ENCODE measurements around the gene SLC8B1.
A peak's percentile ranks its signal among the peaks of the same experiment; 100 is the strongest.

Gene SLC8B1

DNA sequence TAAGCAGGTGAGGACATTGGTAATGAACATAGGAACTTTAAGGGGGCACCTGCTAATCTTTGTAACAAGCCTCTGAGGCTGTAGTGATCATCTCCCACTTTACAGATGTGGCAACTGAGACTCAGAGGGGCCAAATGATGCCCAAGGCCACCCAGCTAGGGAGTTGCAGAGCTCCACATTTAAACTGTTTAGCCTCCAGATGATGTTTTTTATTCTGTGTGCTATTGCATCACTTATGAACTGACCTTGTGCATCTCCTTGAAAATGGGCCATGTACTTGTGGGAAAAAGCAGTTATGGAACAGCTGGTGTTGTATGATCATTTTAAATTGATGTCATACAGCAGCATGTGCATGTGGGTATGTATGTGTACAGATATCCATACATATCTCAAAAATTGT lies 72.2 kb downstream of the SLC8B1 start:
- no peak overlapping the region for H3K27ac ChIP-seq
- TF ChIP-seq FOXP2 (optimal IDR thresholded peaks at IDR 0.05; ENCODE audit: control extremely low read depth, extremely low read length, insufficient read depth) (no peak), POLR2AphosphoS5 (IDR thresholded peaks at IDR 0.05; ENCODE audit: borderline replicate concordance, low read depth, low read length) (no peak), EZH2 (IDR thresholded peaks at IDR 0.05) (no peak)
- DNase-seq (ENCODE audit: low read depth, low spot score) = no peak
- H3K9me3 ChIP-seq (ENCODE audit: low read depth, low read length) = no peaks in the 10 kb centered on the region
- no peak overlapping the region for H3K9ac ChIP-seq (ENCODE audit: insufficient read length)
- H3K36me3 ChIP-seq (ENCODE audit: insufficient read depth, low read length) = no peaks in the 10 kb centered on the region
- no peak overlapping the region for H3K4me3 ChIP-seq

- no peaks in the 10 kb centered on the region for H3K36me3 ChIP-seq (ENCODE audit: insufficient read depth, low read length)
These were observed 73.0 kb downstream of the SLC8B1 start for GRCh38 chr12:113261847-113262470.

DNA sequence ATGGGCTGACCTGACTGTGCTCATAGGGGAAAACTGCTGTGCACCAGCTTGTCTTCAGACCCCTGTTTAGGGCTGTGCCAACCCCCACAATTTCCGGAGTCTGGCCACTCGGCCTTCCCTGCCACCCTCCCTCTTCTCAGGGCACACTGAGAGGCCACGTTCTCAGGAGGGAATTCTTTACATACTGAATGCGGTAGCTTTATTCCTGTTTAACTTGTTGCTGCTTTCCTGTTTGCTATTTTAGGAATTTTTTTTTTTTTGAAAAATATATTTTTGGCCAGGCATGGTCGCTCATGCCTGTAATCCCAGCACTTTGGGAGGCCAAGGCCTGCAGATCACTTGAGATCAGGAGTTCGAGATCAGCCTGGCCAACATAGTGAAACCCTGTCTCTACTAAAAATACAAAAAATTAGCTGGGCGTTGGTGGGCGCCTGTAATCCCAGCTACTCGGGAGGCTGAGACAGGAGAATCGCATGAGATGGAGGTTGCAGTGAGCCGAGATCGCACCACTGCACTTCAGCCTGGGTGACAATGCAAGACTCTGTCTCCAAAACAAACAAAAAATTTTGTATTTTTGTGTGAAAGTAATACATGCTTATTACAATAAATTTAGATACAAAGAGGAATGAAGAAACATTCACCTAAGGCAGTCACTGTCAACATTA lies 74.1 kb downstream of the SLC8B1 start:
- Histone ChIP-seq H3K27ac (no peak overlapping the region), H3K9ac (ENCODE audit: insufficient read length) (no peak overlapping the region), H3K4me3 (no peak overlapping the region), H3K36me3 (ENCODE audit: insufficient read depth, low read length) (no peaks in the 10 kb centered on the region), H3K9me3 (ENCODE audit: low read depth, low read length) (no peaks in the 10 kb centered on the region)
- DNase-seq (ENCODE audit: low read depth, low spot score) = no peak
- no peak for TF ChIP-seq POLR2AphosphoS5 (IDR thresholded peaks at IDR 0.05; ENCODE audit: borderline replicate concordance, low read depth, low read length)
- TF ChIP-seq FOXP2 (optimal IDR thresholded peaks at IDR 0.05; ENCODE audit: control extremely low read depth, extremely low read length, insufficient read depth) = no peak
- no peak for TF ChIP-seq EZH2 (IDR thresholded peaks at IDR 0.05)

More at GRCh38 chr12:113261847-113262470, 73.0 kb downstream of the SLC8B1 start:
- Histone ChIP-seq H3K4me3 (no peak overlapping the region), H3K27ac (no peak overlapping the region), H3K9ac (ENCODE audit: insufficient read length) (peak overlapping the region; percentile 37), H3K9me3 (ENCODE audit: low read depth, low read length) (no peaks in the 10 kb centered on the region)
- DNase-seq (ENCODE audit: low read depth, low spot score) = no peak
- TF ChIP-seq EZH2 (IDR thresholded peaks at IDR 0.05) (no peak), POLR2AphosphoS5 (IDR thresholded peaks at IDR 0.05; ENCODE audit: borderline replicate concordance, low read depth, low read length) (no peak), FOXP2 (optimal IDR thresholded peaks at IDR 0.05; ENCODE audit: control extremely low read depth, extremely low read length, insufficient read depth) (no peak)

GRCh38 chr12:113260127-113260526 lies 74.8 kb downstream of the SLC8B1 start:
- TF ChIP-seq FOXP2 (optimal IDR thresholded peaks at IDR 0.05; ENCODE audit: control extremely low read depth, extremely low read length, insufficient read depth) (no peak), EZH2 (IDR thresholded peaks at IDR 0.05) (no peak), POLR2AphosphoS5 (IDR thresholded peaks at IDR 0.05; ENCODE audit: borderline replicate concordance, low read depth, low read length) (no peak)

DNA sequence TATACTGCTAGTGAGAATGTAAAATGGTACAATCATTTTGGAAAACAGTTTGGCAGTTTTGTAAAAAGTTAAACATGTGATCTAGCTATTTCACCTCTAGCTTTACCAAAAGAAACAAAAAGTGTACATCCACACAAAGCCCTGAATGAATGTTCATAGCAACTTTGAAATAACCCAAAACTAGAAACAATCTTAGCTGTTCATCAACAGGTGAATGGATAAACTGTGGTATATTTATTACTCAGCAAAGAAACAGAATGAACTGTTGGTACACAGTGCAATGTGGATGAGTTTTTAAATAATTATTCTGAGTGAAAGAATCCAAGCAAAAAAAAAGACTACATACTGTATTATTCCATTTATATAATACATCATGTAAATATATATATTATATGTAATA lies 77.3 kb downstream of the SLC8B1 start:
- no peaks in the 10 kb centered on the region for H3K36me3 ChIP-seq (ENCODE audit: insufficient read depth, low read length)
- no peak overlapping the region for H3K9ac ChIP-seq (ENCODE audit: insufficient read length)
- DNase-seq (ENCODE audit: low read depth, low spot score) = no peak
- H3K27ac ChIP-seq = no peak overlapping the region
- no peak overlapping the region for H3K4me3 ChIP-seq
- no peaks in the 10 kb centered on the region for H3K9me3 ChIP-seq (ENCODE audit: low read depth, low read length)
- no peak for TF ChIP-seq FOXP2 (optimal IDR thresholded peaks at IDR 0.05; ENCODE audit: control extremely low read depth, extremely low read length, insufficient read depth)
- TF ChIP-seq EZH2 (IDR thresholded peaks at IDR 0.05) = no peak
- no peak for TF ChIP-seq POLR2AphosphoS5 (IDR thresholded peaks at IDR 0.05; ENCODE audit: borderline replicate concordance, low read depth, low read length)

More at GRCh38 chr12:113260127-113260526, 74.8 kb downstream of the SLC8B1 start:
- Histone ChIP-seq H3K36me3 (ENCODE audit: insufficient read depth, low read length) (no peaks in the 10 kb centered on the region), H3K9ac (ENCODE audit: insufficient read length) (no peak overlapping the region), H3K27ac (no peak overlapping the region), H3K9me3 (ENCODE audit: low read depth, low read length) (no peaks in the 10 kb centered on the region), H3K4me3 (no peak overlapping the region)
- no peak for DNase-seq (ENCODE audit: low read depth, low spot score)

GRCh38 chr12:113254298-113254697 lies 80.6 kb downstream of the SLC8B1 start:
- TF ChIP-seq FOXP2 (optimal IDR thresholded peaks at IDR 0.05; ENCODE audit: control extremely low read depth, extremely low read length, insufficient read depth) (no peak), POLR2AphosphoS5 (IDR thresholded peaks at IDR 0.05; ENCODE audit: borderline replicate concordance, low read depth, low read length) (no peak), EZH2 (IDR thresholded peaks at IDR 0.05) (no peak)
- no peak overlapping the region for H3K27ac ChIP-seq
- no peak overlapping the region for H3K9ac ChIP-seq (ENCODE audit: insufficient read length)

DNA sequence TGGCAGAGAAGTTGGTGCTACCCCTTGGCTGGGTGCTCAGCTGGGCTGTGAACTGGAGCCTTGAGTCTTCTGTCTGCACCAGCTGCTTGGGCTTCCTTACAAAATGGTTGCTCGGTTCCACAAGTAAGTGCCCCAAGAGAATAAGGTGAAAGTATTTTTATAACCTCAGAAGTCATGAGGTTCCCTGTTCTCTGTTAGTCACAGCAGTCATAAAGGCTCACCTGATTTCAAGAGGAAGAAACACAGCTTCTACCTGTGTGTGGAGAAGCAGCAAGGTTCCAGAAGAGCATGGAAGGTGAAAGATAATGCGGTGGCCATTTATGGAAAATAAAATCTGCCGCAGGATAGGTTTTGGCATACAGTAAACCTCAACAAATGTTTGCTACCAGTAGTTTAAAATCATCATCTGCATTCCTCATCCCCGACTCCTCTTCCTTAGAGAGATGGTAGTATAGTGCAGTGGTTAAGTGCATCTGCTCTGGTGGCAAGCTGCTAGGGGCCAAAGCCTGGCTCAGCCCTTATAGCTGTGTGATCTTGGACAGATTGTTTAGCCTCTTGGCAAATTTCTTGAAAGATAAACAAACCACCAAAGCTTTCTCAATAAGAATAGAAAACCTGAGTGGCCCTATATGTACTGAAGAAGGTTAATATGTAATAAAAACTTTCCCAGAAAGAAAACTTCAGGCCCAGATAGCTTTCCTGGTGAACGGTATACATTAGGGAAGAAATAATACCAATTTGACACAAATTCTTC lies 81.2 kb downstream of the SLC8B1 start:
- TF ChIP-seq EZH2 (IDR thresholded peaks at IDR 0.05) = no peak
- TF ChIP-seq POLR2AphosphoS5 (IDR thresholded peaks at IDR 0.05; ENCODE audit: borderline replicate concordance, low read depth, low read length) = no peak
- no peak for TF ChIP-seq FOXP2 (optimal IDR thresholded peaks at IDR 0.05; ENCODE audit: control extremely low read depth, extremely low read length, insufficient read depth)
- no peak overlapping the region for H3K27ac ChIP-seq
- H3K36me3 ChIP-seq (ENCODE audit: insufficient read depth, low read length) = no peaks in the 10 kb centered on the region
- no peak for DNase-seq (ENCODE audit: low read depth, low spot score)
- no peak overlapping the region for H3K9ac ChIP-seq (ENCODE audit: insufficient read length)
- no peaks in the 10 kb centered on the region for H3K9me3 ChIP-seq (ENCODE audit: low read depth, low read length)
- no peak overlapping the region for H3K4me3 ChIP-seq

More at GRCh38 chr12:113254298-113254697, 80.6 kb downstream of the SLC8B1 start:
- no peak for DNase-seq (ENCODE audit: low read depth, low spot score)
- Histone ChIP-seq H3K4me3 (no peak overlapping the region), H3K9me3 (ENCODE audit: low read depth, low read length) (no peaks in the 10 kb centered on the region), H3K36me3 (ENCODE audit: insufficient read depth, low read length) (no peaks in the 10 kb centered on the region)

- H3K27ac ChIP-seq = no peak overlapping the region
- TF ChIP-seq POLR2AphosphoS5 (IDR thresholded peaks at IDR 0.05; ENCODE audit: borderline replicate concordance, low read depth, low read length) (no peak), EZH2 (IDR thresholded peaks at IDR 0.05) (no peak), FOXP2 (optimal IDR thresholded peaks at IDR 0.05; ENCODE audit: control extremely low read depth, extremely low read length, insufficient read depth) (no peak)
- no peaks in the 10 kb centered on the region for H3K36me3 ChIP-seq (ENCODE audit: insufficient read depth, low read length)
- no peak overlapping the region for H3K4me3 ChIP-seq
- H3K9ac ChIP-seq (ENCODE audit: insufficient read length) = no peak overlapping the region
- DNase-seq (ENCODE audit: low read depth, low spot score) = no peak
- no peaks in the 10 kb centered on the region for H3K9me3 ChIP-seq (ENCODE audit: low read depth, low read length)
These were observed 82.4 kb downstream of the SLC8B1 start for GRCh38 chr12:113252494-113252893.
